NK-92 (cell line): Measurements from ENCODE around the gene SLC35B1.

Experiments
- DNase-seq: peaks from one replicate; lab custom pipeline; 2025; ENCODE audit not compliant: unreplicated experiment; lab: John Stamatoyannopoulos, UW

Gene SLC35B1

GRCh38 chr17:49700960-49701359 lies 6.8 kb downstream of the SLC35B1 start:
- DNase-seq = no peak

GRCh38 chr17:49699966-49700575 lies 7.7 kb downstream of the SLC35B1 start:
- DNase-seq = no peak

GRCh38 chr17:49698005-49698404 lies 9.8 kb downstream of the SLC35B1 start:
- no peak for DNase-seq

- DNase-seq = no peak
Observed at GRCh38 chr17:49696233-49696761, 11.5 kb downstream of the SLC35B1 start.

GRCh38 chr17:49695698-49696232 lies 12.0 kb downstream of the SLC35B1 start:
- DNase-seq = no peak

GRCh38 chr17:49694847-49695697 lies 12.7 kb downstream of the SLC35B1 start:
- no peak for DNase-seq

GRCh38 chr17:49692751-49693150 lies 15.0 kb downstream of the SLC35B1 start:
- DNase-seq = no peak

GRCh38 chr17:49691677-49692191 lies 16.0 kb downstream of the SLC35B1 start:
- DNase-seq = no peak

GRCh38 chr17:49691086-49691676 lies 16.6 kb downstream of the SLC35B1 start:
- DNase-seq = no peak

GRCh38 chr17:49690256-49690655 lies 17.5 kb downstream of the SLC35B1 start:
- DNase-seq = no peak

- no peak for DNase-seq
Observed at GRCh38 chr17:49688848-49689247, 18.9 kb downstream of the SLC35B1 start.

- no peak for DNase-seq
Observed at GRCh38 chr17:49687878-49688491, 19.8 kb downstream of the SLC35B1 start.

GRCh38 chr17:49681106-49681979 lies 26.4 kb downstream of the SLC35B1 start:
- no peak for DNase-seq

GRCh38 chr17:49680314-49680713 lies 27.4 kb downstream of the SLC35B1 start:
- DNase-seq = no peak

- peak; percentile 95 for DNase-seq
Observed at GRCh38 chr17:49677933-49678847, 29.6 kb downstream of the SLC35B1 start, which contains the start of gene SPOP. Gene SPOP, minus strand, starts transcription at chr17:49678097. Its CDS starts 55,287 bp downstream, at chr17:49622810.

- peak; percentile 60 for DNase-seq
Observed at GRCh38 chr17:49677134-49677932, 30.4 kb downstream of the SLC35B1 start.

GRCh38 chr17:49676276-49676868 lies 31.4 kb downstream of the SLC35B1 start:
- no peak for DNase-seq

- no peak for DNase-seq
Observed at GRCh38 chr17:49674507-49674906, 33.3 kb downstream of the SLC35B1 start.
